SK-N-SH (cell line): ENCODE measurements around the gene RMDN3. TPM values are rescaled to one million over a fixed set of nuclear protein-coding genes. Genes with fewer than 3 reads are reported as not detected.

Experiments used
- CTCF ChIA-PET: fragments of 300-600, 350-600 bp; formaldehyde crosslinking; extraction: SDS; loops from one replicate; lab custom pipeline; 2021; lab: Yijun Ruan, JAX
- POLR2A ChIA-PET: fragments of 350-600 bp; sonication (Branson Sonifier 250); formaldehyde crosslinking; extraction: SDS; loops from one replicate; lab custom pipeline; 2020; ENCODE audit warnings: antibody characterized with exemption, inconsistent platforms; lab: Yijun Ruan, JAX
- DNase-seq: peaks from one replicate; pipeline ENCODE4 v3.0.0; 2012
- H2AFZ ChIP-seq: fragments of 200-600 bp; sonication (generic); 2 replicates; pipeline ENCODE4 v1.8.1; 2016; ENCODE audit warnings: antibody characterized with exemption, mild to moderate bottlenecking, low read depth
- H3F3A ChIP-seq: fragments of 200-600 bp; sonication (generic); replicated peaks from 2 replicates; pipeline ENCODE3; 2016; ENCODE audit warnings: antibody characterized with exemption, mild to moderate bottlenecking; ENCODE audit not compliant: insufficient read depth
- H3K27ac ChIP-seq, 2 experiments: fragments of 200-500 bp in 1 of 2; fragments of 200-600 bp in 1 of 2; sonication (Bioruptor generic) in 1 of 2; sonication (generic), shearing (Covaris generic) in 1 of 2; 2 replicates each; pipeline versions ENCODE4 v1.5.1 to v1.6.1; 2014 to 2016; ENCODE audit warnings: low read depth in 2 of 2, inconsistent platforms in 1 of 2, low read length in 1 of 2, mild to moderate bottlenecking in 1 of 2, mixed read lengths in 1 of 2
- H3K27me3 ChIP-seq: fragments of 200-600 bp; sonication (generic), shearing (Covaris generic); 2 replicates; pipeline ENCODE4 v1.6.1; 2016; ENCODE audit warnings: mixed run types; ENCODE audit not compliant: insufficient read depth
- H3K36me3 ChIP-seq, 2 experiments: fragments of 200-500 bp in 1 of 2; fragments of 200-600 bp in 1 of 2; sonication (Bioruptor generic) in 1 of 2; sonication (generic) in 1 of 2; replicated peaks in 1 of 2; 2 replicates each; pipeline versions ENCODE3 to v1.5.1; 2014 to 2016; ENCODE audit warnings: low read length in 1 of 2, mild to moderate bottlenecking in 1 of 2; ENCODE audit not compliant: insufficient read depth in 2 of 2, control insufficient read depth in 1 of 2
- H3K4me1 ChIP-seq, 2 experiments: fragments of 200-500 bp in 1 of 2; fragments of 200-600 bp in 1 of 2; sonication (Bioruptor generic) in 1 of 2; sonication (generic), shearing (Covaris generic) in 1 of 2; 2 replicates each; pipeline versions ENCODE4 v1.5.1 to v1.6.1; 2014 to 2016; ENCODE audit warnings: low read depth in 1 of 2, low read length in 1 of 2, mixed run types in 1 of 2; ENCODE audit not compliant: insufficient read depth in 2 of 2, control insufficient read depth in 1 of 2
- H3K4me2 ChIP-seq: fragments of 200-600 bp; sonication (generic), shearing (Covaris generic); 2 replicates; pipeline ENCODE4 v1.6.1; 2017; ENCODE audit warnings: mixed run types
- H3K4me3 ChIP-seq, 2 experiments: fragments of 200-500 bp in 1 of 2; fragments of 200-600 bp in 1 of 2; sonication (Bioruptor generic) in 1 of 2; sonication (generic), shearing (Covaris generic) in 1 of 2; 2 replicates each; pipeline versions ENCODE4 v1.5.1 to v1.8.1; 2014 to 2016; ENCODE audit warnings: low read depth in 2 of 2, inconsistent platforms in 1 of 2, low read length in 1 of 2, mild to moderate bottlenecking in 1 of 2, mixed read lengths in 1 of 2, moderate library complexity in 1 of 2
- H3K79me2 ChIP-seq: fragments of 200-600 bp; sonication (generic); 2 replicates; pipeline ENCODE4 v1.8.1; 2017; ENCODE audit warnings: mild to moderate bottlenecking; ENCODE audit not compliant: insufficient read depth
- H3K9ac ChIP-seq: fragments of 200-600 bp; sonication (generic); 2 replicates; pipeline ENCODE4 v1.6.1; 2017; ENCODE audit warnings: mixed run types
- H3K9me2 ChIP-seq: fragments of 200-600 bp; sonication (generic); 2 replicates; pipeline ENCODE4 v1.6.1; 2017; ENCODE audit warnings: mixed run types
- H3K9me3 ChIP-seq: fragments of 200-600 bp; sonication (generic); 2 replicates; pipeline ENCODE4 v1.6.1; 2017; ENCODE audit warnings: mixed run types, mild to moderate bottlenecking, moderate library complexity
- H4K20me1 ChIP-seq: fragments of 200-600 bp; sonication (generic); 2 replicates; pipeline ENCODE4 v1.6.1; 2017; ENCODE audit warnings: mild to moderate bottlenecking, mixed run types; ENCODE audit not compliant: insufficient read depth
- CHD2 ChIP-seq: fragments of 150-350 bp; IDR thresholded peaks from 2 replicates; pipeline ENCODE4 v1.6.1; 2018; ENCODE audit warnings: low read length; ENCODE audit not compliant: partially characterized antibody
- ELF1 ChIP-seq: IDR thresholded peaks from 2 replicates; pipeline ENCODE4 v1.4.0; 2012
- FOSL2 ChIP-seq: IDR thresholded peaks from 2 replicates; pipeline ENCODE4 v1.4.0; 2012; ENCODE audit warnings: low read depth, mild to moderate bottlenecking, moderate library complexity, borderline replicate concordance
- FOXJ3 ChIP-seq: sonication (generic); formaldehyde crosslinking; IDR thresholded peaks from 2 replicates; pipeline ENCODE4 v1.5.1; 2020; ENCODE audit warnings: mild to moderate bottlenecking, missing genetic modification reagents
- GATA2 ChIP-seq: sonication (generic); formaldehyde crosslinking; IDR thresholded peaks from 2 replicates; pipeline ENCODE4 v1.5.0; 2020; ENCODE audit warnings: mild to moderate bottlenecking, missing genetic modification reagents
- IRF3 ChIP-seq: fragments of 150-350 bp; IDR thresholded peaks from 2 replicates; pipeline ENCODE4 v1.6.1; 2016; ENCODE audit warnings: mild to moderate bottlenecking, low read depth, low read length
- JUND ChIP-seq: IDR thresholded peaks from 2 replicates; pipeline ENCODE4 v1.4.0; 2012
- MXI1 ChIP-seq: IDR thresholded peaks from 2 replicates; pipeline ENCODE4 v1.6.1; 2012; ENCODE audit warnings: mild to moderate bottlenecking, low read depth, low read length, improper control_type of control experiment
- NFIC ChIP-seq: IDR thresholded peaks from 2 replicates; pipeline ENCODE4 v1.4.0; 2012; ENCODE audit warnings: borderline replicate concordance
- NRF1 ChIP-seq: IDR thresholded peaks from 2 replicates; pipeline ENCODE4 v1.6.1; 2012; ENCODE audit warnings: low read depth, mild to moderate bottlenecking, low read length
- POLR2AphosphoS5 ChIP-seq: IDR thresholded peaks from 2 replicates; pipeline ENCODE4 v1.6.1; 2012; ENCODE audit warnings: low read depth, low read length
- RCOR1 ChIP-seq: fragments of 150-350 bp; IDR thresholded peaks from 2 replicates; pipeline ENCODE4 v1.6.1; 2017; ENCODE audit warnings: antibody characterized with exemption, low read length
- REST ChIP-seq: IDR thresholded peaks from 2 replicates; pipeline ENCODE4 v1.6.1; 2012; ENCODE audit warnings: mild to moderate bottlenecking, low read depth, low read length, moderate library complexity
- RXRA ChIP-seq: IDR thresholded peaks from 2 replicates; pipeline ENCODE4 v1.4.0; 2012; ENCODE audit warnings: low read depth, mild to moderate bottlenecking, borderline replicate concordance
- TAF1 ChIP-seq: IDR thresholded peaks from 2 replicates; pipeline ENCODE4 v1.6.1; 2012; ENCODE audit warnings: low read depth, mild to moderate bottlenecking, low read length, moderate library complexity, borderline replicate concordance
- TEAD4 ChIP-seq: IDR thresholded peaks from 2 replicates; pipeline ENCODE4 v1.4.0; 2012; ENCODE audit warnings: mild to moderate bottlenecking, borderline replicate concordance; ENCODE audit not compliant: insufficient read depth
- YY1 ChIP-seq: IDR thresholded peaks from 2 replicates; pipeline ENCODE4 v1.4.0; 2012; ENCODE audit warnings: low read depth, mild to moderate bottlenecking
- ZBTB33 ChIP-seq: IDR thresholded peaks from 2 replicates; pipeline ENCODE4 v1.4.0; 2012; ENCODE audit warnings: low read depth, borderline replicate concordance
- WGBS: methylation state at CpG from one replicate; pipeline ENCODE4 v1.1.6; 2017; ENCODE audit warnings: low lambda C conversion rate; 5-methylcytosine and 5-hydroxymethylcytosine counted together
- polyA plus RNA-seq, 3 experiments: library from polyadenylated mRNA; depleted of rRNA; stranded (reverse); fragments of >200 nt; gene quantifications; 2 replicates each; pipeline ENCODE4 v1.2.3, GENCODE V29; 2012

The RMDN3 gene
- polyA plus RNA-seq, 1 of the 3 experiments (the other 2 are of a cell fraction), result 33.0 TPM

GRCh38 chr15:40697916-40698315, 57.1 kb downstream of the RMDN3 start:
- DNase-seq, result no peak
- no peaks in the 10 kb centered on the region for H3K9me2 ChIP-seq
- no peaks in the 10 kb centered on the region for H3K9me3 ChIP-seq
- no peak overlapping the region for H3K4me3 ChIP-seq
- H3K4me1 ChIP-seq, result peaks cover 0 to 4% of the 10 kb centered on the region in 2 experiments; a peak in 1 of 4 replicates
- WGBS, result 98% methylated on average over 7 of the region's 7 CpGs
- TF ChIP-seq ELF1 (no peak), NRF1 (no peak), FOXJ3 (CRISPR knock-in tag) (no peak), JUND (no peak), YY1 (no peak), IRF3 (no peak), RXRA (no peak), REST (no peak), FOSL2 (no peak), NFIC (no peak), RCOR1 (no peak), ZBTB33 (no peak), GATA2 (no peak), MXI1 (no peak), TEAD4 (no peak), CHD2 (no peak), POLR2AphosphoS5 (no peak), TAF1 (no peak)
- H2AFZ ChIP-seq, result no peak overlapping the region
- no peak overlapping the region for H3K9ac ChIP-seq
- H3F3A ChIP-seq, result peaks cover 8% of the 10 kb centered on the region
- no peak overlapping the region for H3K27ac ChIP-seq
- no peaks in the 10 kb centered on the region for H4K20me1 ChIP-seq
- no peaks in the 10 kb centered on the region for H3K27me3 ChIP-seq
- ChIA-PET POLR2A (no interaction called here), CTCF (interaction anchor here (0.8 kb wide), 1 partner anchor 49 kb away, joined by 3 read pairs; no protein-coding TSS in a partner anchor)
- peaks cover 48% of the 10 kb centered on the region for H3K79me2 ChIP-seq
- H3K4me2 ChIP-seq, result no peak overlapping the region
- H3K36me3 ChIP-seq, result peaks cover 6 to 8% of the 10 kb centered on the region in 2 experiments
